GM04504 (cell line): ENCODE results near the gene SMIM10.
"Not testable (repeated sequence)": the region's sequence is repeated elsewhere in the genome, so short reads cannot be mapped to it uniquely, and the experiment has no call there.

Experiments used
- DNase-seq: peaks from one replicate; pipeline ENCODE4 v3.0.0-alpha.2; 2012; ENCODE audit warnings: low read depth

The SMIM10 gene

DNA sequence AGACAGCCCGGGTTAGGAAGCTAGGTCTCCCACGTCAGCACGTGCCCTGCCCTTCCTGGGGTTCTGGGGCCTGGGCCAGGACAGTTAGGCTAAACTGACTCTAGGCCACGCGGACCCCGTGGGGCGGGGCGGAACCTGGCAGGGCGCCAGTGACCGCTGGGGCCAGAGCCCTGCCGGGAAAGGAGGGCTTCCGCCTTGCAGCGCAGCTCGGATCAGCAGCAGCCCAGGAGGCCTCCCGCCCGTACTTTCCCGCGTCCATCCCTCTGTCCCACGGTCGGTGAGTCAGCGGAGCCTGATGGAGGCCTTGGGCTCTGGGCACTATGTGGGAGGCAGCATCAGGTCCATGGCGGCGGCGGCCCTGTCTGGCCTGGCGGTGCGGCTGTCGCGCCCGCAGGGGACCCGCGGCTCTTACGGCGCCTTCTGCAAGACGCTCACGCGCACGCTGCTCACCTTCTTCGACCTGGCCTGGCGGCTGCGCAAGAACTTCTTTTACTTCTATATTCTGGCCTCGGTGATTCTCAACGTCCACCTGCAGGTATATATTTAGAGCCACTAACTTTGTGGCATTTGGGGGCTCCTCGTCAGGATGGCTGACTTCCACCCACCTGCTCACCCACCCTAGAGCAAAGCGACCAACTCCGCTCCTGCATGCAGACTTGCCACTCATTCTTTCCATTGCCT lies at the start of gene SMIM10:
SMIM10 (plus strand) TSS at position 191 of the 681 bp plus-strand sequence; CDS start at position 296, 105 bp downstream.
- peak; percentile 42 for DNase-seq

- DNase-seq: not testable (repeated sequence)
Observed at GRCh38 chrX:134946364-134946763, 44.4 kb upstream of the SMIM10 start.

DNA sequence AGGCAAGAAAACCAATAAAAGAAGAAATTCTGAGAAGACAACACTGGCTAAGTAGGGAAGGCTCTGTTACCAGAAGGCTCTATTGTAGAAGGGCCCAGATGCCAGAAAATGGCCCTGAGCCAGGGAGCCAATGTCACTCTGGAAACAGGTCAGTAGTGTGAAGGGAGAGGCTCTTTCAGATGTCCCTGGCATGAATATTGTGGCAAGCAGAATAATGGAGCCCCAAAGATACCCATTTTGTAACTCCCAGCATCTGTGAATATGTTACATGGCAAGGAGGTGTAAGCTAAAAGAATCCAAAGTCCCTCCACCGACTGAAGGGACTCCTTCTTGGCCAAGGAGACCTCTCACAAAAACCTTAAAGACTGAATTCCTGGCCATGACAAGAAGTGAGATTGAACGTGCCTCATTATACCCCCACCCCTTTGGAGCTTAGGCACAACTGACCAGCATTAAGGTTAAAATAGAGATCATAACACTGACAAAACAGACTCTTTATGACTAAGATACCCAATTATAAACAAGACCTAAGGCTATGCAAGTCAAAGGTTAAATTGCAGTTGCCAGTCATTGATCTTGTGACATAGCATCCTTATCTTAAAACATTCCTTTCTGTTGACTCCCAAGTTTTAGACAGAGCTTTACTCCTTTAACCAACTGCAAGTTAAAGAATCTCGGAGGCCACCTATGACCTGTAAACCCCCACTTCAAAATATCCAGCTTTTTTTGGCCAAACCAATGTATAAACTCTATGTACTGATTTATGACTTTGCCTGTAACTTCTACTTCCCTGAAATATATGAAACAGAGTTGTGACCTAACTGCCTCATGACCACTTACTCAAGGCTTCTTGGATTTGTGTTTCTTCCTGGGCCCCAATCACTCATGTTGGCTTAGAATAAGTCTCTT lies 42.2 kb upstream of the SMIM10 start:
- DNase-seq: no peak

GRCh38 chrX:134949271-134949670 lies 41.5 kb upstream of the SMIM10 start:
- no peak for DNase-seq

DNA sequence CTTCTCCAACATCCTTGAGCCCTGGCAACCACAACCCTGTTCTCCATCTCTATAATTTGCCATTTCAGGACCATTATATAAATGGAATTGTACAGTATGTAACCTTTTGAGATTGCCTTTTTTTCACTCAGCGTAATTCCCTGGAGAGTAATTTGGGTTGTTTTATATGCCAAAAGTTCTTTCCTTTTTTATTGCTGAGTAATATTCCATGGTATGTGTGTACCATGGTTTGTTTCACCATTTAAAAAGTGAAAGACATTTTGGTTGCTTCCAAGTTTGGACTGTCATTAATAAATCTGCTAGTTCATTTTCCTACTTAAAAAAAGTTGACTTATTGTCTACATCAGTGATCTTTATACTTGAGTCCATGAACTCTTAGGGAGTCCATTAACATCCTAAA lies 33.0 kb upstream of the SMIM10 start:
- no peak for DNase-seq

- not testable (repeated sequence) for DNase-seq
Observed at GRCh38 chrX:134960366-134960765, 30.4 kb upstream of the SMIM10 start.

- no peak for DNase-seq
Observed at GRCh38 chrX:134963041-134963440, 27.8 kb upstream of the SMIM10 start.

DNA sequence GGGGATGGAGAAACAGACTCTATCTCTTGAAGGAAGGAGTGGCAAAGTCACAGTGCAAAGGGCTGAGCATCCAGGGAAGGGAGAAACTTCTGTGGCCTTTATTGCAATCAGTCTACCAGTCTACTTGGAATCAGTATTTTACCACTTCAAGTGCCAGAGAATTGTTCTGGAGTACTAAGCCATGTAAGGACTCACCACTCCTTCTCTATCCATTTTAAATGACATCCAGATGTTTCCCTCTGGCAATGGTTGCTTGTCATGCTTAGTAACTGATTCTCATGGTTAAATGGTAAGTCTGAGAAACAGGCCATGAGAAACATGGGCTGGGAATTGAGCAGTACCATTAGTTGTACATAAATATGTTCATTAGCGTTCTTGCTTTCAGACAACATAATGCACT lies 21.1 kb upstream of the SMIM10 start:
- peak; percentile 45 for DNase-seq

GRCh38 chrX:134971926-134972325 lies 18.9 kb upstream of the SMIM10 start:
- no peak for DNase-seq

DNA sequence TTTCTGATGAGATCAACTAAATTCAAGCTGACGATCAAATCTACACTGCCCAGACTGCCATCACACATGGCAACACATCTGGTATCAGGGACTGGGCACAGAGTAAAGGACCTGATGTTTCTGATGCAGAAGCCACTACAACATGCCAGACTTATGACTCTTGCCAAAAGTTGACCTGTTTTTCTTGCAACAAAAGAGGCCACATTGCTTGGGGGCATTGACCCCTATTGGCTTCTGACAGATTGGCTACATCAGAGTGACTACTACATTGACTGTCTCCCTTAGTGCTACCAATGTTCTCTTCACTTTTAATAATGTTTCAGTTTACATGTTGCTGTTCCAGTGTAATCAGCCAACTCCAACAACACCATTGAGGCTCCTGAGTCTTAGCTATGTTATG lies 15.3 kb upstream of the SMIM10 start:
- no peak for DNase-seq

- no peak for DNase-seq
Observed at GRCh38 chrX:134981910-134982309, 8.9 kb upstream of the SMIM10 start.

DNA sequence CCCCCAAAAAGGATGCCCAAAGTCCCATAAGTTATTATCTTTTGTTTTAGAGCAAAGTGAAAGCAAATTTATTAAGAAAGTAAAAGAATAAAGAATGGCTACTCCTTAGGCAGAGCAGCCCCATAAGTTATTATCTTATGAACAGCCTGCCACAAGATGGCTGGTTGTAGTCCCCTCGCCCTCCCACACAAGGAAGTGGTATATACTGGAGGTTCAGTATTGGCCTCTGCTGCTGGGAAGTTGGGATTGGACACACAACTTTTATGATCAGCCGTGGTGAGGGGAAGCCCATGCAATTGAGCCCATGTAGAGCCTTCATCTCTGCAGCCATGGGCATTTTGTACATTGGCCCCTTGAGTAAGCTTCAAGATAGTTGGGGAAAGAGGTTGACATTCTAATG lies 8.0 kb upstream of the SMIM10 start:
- DNase-seq: no peak

DNA sequence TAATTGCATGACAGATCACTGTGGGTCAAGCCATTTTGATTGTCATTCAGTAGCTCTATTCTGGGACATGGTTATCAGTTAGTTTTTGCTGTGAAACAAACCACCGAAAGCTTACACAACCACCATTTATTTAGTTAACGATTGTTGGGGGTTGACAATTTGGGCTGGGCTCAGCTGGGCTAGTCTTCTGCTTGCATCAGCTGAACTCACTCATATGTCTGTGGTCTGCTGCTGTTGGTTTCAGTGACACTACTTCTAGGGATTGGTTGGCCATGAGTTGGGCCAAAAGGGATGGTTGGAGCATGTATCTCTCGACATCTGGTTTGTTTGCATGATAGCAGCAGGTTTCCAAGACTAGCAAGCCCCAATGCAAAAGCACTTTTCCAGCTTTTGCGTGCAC lies 5.3 kb upstream of the SMIM10 start:
- no peak for DNase-seq

DNA sequence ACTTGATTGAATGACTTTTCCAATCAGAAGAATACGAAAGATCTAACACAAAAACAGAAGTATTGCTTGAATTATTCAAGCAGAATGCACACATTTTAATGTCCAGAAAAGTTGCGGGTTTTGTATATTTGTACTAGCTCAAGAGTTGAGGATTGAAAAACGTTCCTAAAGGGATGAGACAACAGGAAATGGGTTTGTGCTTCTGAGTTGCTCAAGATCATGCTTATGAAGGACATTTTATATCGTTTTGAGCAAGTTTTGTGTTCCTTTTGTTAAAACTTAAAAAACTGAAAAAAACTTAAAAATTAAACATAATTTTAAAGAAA lies 353 bp upstream of the SMIM10 start:
- no peak for DNase-seq

DNA sequence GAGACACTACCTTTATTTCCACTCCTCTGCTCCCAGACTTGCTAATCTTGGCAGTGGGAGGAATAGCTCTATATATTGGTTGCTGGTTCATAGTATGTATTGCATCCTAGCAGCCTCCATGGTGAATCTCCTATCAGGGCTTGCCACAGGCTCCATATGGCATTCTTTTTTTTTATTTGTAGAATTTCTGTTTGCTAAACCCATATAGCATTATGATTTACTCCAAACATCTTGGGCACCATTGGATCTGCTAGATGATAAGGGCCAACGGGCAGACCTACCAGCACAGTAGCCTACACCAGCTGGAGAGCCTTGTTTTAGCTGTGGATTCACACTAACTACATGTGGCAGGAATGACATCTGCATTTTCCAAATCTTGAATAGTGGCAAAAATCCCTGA lies 6.9 kb downstream of the SMIM10 start:
- DNase-seq: no peak

DNA sequence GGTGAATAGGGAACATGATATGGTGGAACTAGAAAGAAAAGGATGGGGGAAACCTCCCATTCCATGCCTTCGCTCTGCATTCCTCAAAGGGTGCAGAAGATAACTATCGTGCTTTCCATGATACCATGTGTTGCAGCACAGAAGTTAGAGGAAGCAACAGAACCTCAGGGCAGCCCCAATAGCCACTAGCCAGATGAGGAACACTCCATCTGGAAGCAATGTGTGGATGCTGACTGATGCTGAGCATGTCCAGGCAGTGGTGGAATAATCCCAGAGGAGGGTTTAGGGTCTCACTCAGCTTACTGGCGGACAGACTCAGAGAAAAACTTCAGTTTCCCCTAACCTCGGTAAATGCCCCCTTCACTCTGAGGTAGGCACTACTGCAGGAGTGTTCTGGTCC lies 7.5 kb downstream of the SMIM10 start:
- no peak for DNase-seq

GRCh38 chrX:134999469-134999868 lies 8.7 kb downstream of the SMIM10 start:
- no peak for DNase-seq

DNA sequence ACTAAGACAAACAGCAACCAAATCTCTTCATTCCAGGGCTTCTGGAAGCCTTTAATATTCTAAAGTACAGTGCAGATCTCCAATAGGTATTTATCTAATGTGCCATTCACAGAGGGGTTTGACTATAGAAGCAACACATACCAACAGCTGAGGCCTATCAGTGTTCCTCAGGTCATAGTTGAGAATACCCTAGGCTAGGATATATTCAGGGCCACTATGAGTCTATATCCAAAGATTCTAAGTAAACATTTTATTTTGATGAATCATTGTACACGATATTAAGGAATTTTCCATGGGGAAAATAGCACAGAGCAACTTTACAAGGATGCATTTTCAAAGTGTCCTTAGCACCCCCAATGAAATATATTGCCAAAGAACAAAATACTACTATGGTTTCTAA lies 9.7 kb downstream of the SMIM10 start:
- no peak for DNase-seq

- peak; percentile 70 for DNase-seq
Observed at GRCh38 chrX:135003876-135004623, 13.3 kb downstream of the SMIM10 start.

GRCh38 chrX:135006187-135006586 lies 15.4 kb downstream of the SMIM10 start:
- DNase-seq: no peak

GRCh38 chrX:135009057-135009610 lies 18.3 kb downstream of the SMIM10 start:
- DNase-seq: no peak

- no peak for DNase-seq
Observed at GRCh38 chrX:135009838-135010237, 19.0 kb downstream of the SMIM10 start.
